GM23338 (cell line): ENCODE data around the gene MYO1E. TPM values are rescaled to one million over a fixed set of nuclear protein-coding genes. Genes with fewer than 3 reads are reported as not detected.
A peak's percentile ranks its signal among the peaks of the same experiment; 100 is the strongest.

Experiments used
- ATAC-seq: fragments of 200-7000 bp; cut with Tn5 transposase; 3 replicates; pipeline ENCODE4 v1.9.1; 2020
- DNase-seq: peaks from one replicate; pipeline ENCODE4 v3.0.0-alpha.2; 2015; ENCODE audit warnings: low spot score
- H2AFZ ChIP-seq: fragments of 200-600 bp; sonication (generic); 2 replicates; pipeline ENCODE4 v1.8.0; 2016; ENCODE audit warnings: antibody characterized with exemption, mild to moderate bottlenecking, moderate library complexity
- H3F3A ChIP-seq: fragments of 200-600 bp; sonication (generic); replicated peaks from 2 replicates; pipeline ENCODE4 v1.8.0; 2017; ENCODE audit warnings: antibody characterized with exemption, mixed run types, low read depth
- H3K27ac ChIP-seq: fragments of 200-600 bp; sonication (generic); 2 replicates; pipeline ENCODE4 v1.6.1; 2016; ENCODE audit warnings: low read depth
- H3K27me3 ChIP-seq: fragments of 200-600 bp; sonication (generic); 2 replicates; pipeline ENCODE4 v1.8.0; 2016; ENCODE audit warnings: mild to moderate bottlenecking, mixed run types, moderate library complexity; ENCODE audit not compliant: insufficient read depth
- H3K36me3 ChIP-seq: fragments of 200-600 bp; sonication (generic); 2 replicates; pipeline ENCODE4 v1.8.0; 2016; ENCODE audit warnings: mild to moderate bottlenecking; ENCODE audit not compliant: insufficient read depth
- H3K4me1 ChIP-seq: fragments of 200-600 bp; sonication (generic); 2 replicates; pipeline ENCODE4 v1.8.0; 2016; ENCODE audit warnings: mild to moderate bottlenecking, moderate library complexity; ENCODE audit not compliant: insufficient read depth
- H3K4me2 ChIP-seq: fragments of 200-600 bp; sonication (generic); 2 replicates; pipeline ENCODE4 v1.7.1; 2017; ENCODE audit warnings: mixed run types
- H3K4me3 ChIP-seq: fragments of 200-600 bp; sonication (generic); 2 replicates; pipeline ENCODE4 v1.6.1; 2016; ENCODE audit warnings: mixed run types
- H3K79me2 ChIP-seq: fragments of 200-600 bp; sonication (generic); replicated peaks from 2 replicates; pipeline ENCODE4 v1.8.0; 2017; ENCODE audit warnings: mild to moderate bottlenecking; ENCODE audit not compliant: insufficient read depth
- H3K9me2 ChIP-seq: fragments of 200-600 bp; sonication (generic); 2 replicates; pipeline ENCODE4 v1.8.0; 2017; ENCODE audit not compliant: insufficient read depth
- H4K20me1 ChIP-seq: fragments of 200-600 bp; sonication (generic); replicated peaks from 2 replicates; pipeline ENCODE4 v1.8.0; 2017; ENCODE audit warnings: mild to moderate bottlenecking; ENCODE audit not compliant: insufficient read depth
- H3K27ac Mint-ChIP-seq: 2 replicates; pipeline ENCODE4 v1.8.0; 2020; ENCODE audit warnings: inconsistent platforms, mild to moderate bottlenecking, moderate library complexity, mixed read lengths
- H3K27me3 Mint-ChIP-seq: 3 replicates; pipeline ENCODE4 v1.8.0; 2022; ENCODE audit warnings: low read depth, mild to moderate bottlenecking, moderate library complexity, mixed read lengths, inconsistent platforms; ENCODE audit not compliant: insufficient read depth, poor library complexity
- H3K36me3 Mint-ChIP-seq: 3 replicates; pipeline ENCODE4 v1.8.0; 2021; ENCODE audit warnings: low read depth, mild to moderate bottlenecking, inconsistent platforms, moderate library complexity, mixed read lengths
- H3K4me1 Mint-ChIP-seq: 3 replicates; pipeline ENCODE4 v1.8.0; 2020; ENCODE audit warnings: mild to moderate bottlenecking, inconsistent platforms, mixed read lengths
- H3K4me3 Mint-ChIP-seq: 3 replicates; pipeline ENCODE4 v1.8.0; 2021; ENCODE audit warnings: moderate library complexity, mild to moderate bottlenecking, inconsistent platforms, mixed read lengths
- H3K9me3 Mint-ChIP-seq: 3 replicates; pipeline ENCODE4 v1.8.0; 2020; ENCODE audit warnings: moderate library complexity, mild to moderate bottlenecking, inconsistent platforms, mixed read lengths
- CREB1 ChIP-seq: fragments of 250-450 bp; sonication (Bioruptor Pico); IDR thresholded peaks from 2 replicates; pipeline ENCODE4 v1.5.0; 2020; ENCODE audit warnings: low read depth, mild to moderate bottlenecking, moderate library complexity
- CTCF ChIP-seq, 2 experiments: fragments of 200-600 bp in 1 of 2; sonication (generic) in 1 of 2; conservative IDR thresholded peaks; 2 replicates each; pipeline versions ENCODE4 v1.5.1 to v1.6.1; 2016 to 2017; ENCODE audit warnings: antibody characterized with exemption in 2 of 2, low read depth in 2 of 2, mild to moderate bottlenecking in 2 of 2, moderate library complexity in 1 of 2
- ETS1 ChIP-seq: IDR thresholded peaks from 2 replicates; pipeline ENCODE4 v1.6.1; 2016; ENCODE audit warnings: antibody characterized with exemption
- EZH2 ChIP-seq: fragments of 200-600 bp; sonication (generic); IDR thresholded peaks from one replicate; pipeline ENCODE4 v1.8.0; 2017; ENCODE audit warnings: antibody characterized with exemption, mild to moderate bottlenecking, low read depth; ENCODE audit not compliant: unreplicated experiment
- EZH2phosphoT487 ChIP-seq: fragments of 200-600 bp; sonication (generic); IDR thresholded peaks from one replicate; pipeline ENCODE4 v1.8.1; 2018; ENCODE audit warnings: antibody characterized with exemption; ENCODE audit not compliant: unreplicated experiment
- JUNB ChIP-seq: IDR thresholded peaks from one replicate; pipeline ENCODE4 v1.6.1; 2016; ENCODE audit warnings: antibody characterized with exemption; ENCODE audit not compliant: unreplicated experiment
- NANOG ChIP-seq: IDR thresholded peaks from 2 replicates; pipeline ENCODE4 v1.6.1; 2016; ENCODE audit warnings: antibody characterized with exemption, borderline replicate concordance
- POLR2AphosphoS5 ChIP-seq: IDR thresholded peaks from 2 replicates; pipeline ENCODE4 v1.6.1; 2016; ENCODE audit warnings: antibody characterized with exemption, low read depth
- REST ChIP-seq: IDR thresholded peaks from one replicate; pipeline ENCODE4 v1.6.1; 2018; ENCODE audit warnings: antibody characterized with exemption; ENCODE audit not compliant: unreplicated experiment
- STAT1 ChIP-seq: IDR thresholded peaks from one replicate; pipeline ENCODE4 v1.6.1; 2016; ENCODE audit warnings: antibody characterized with exemption; ENCODE audit not compliant: unreplicated experiment
- ZNF114 ChIP-seq: fragments of 250-450 bp; sonication (Bioruptor Pico); IDR thresholded peaks from 2 replicates; pipeline ENCODE4 v1.5.0; 2020; ENCODE audit warnings: mild to moderate bottlenecking, moderate library complexity
- ZNF331 ChIP-seq: fragments of 250-450 bp; sonication (Bioruptor Pico); IDR thresholded peaks from 2 replicates; pipeline ENCODE4 v1.5.0; 2020; ENCODE audit warnings: low read depth, mild to moderate bottlenecking, moderate library complexity
- polyA plus RNA-seq: library from polyadenylated mRNA; unstranded; fragments of >200 nt; fragmentation: Nextera tagmentation; extraction: Ambion mirVana; gene quantifications from 2 replicates; pipeline ENCODE4 v1.2.1, GENCODE V29; 2016
- total RNA-seq: library from RNA; depleted of rRNA; stranded (reverse); fragments of >200 nt; shearing (Covaris generic); gene quantifications from 2 replicates; pipeline ENCODE4 v1.2.3, GENCODE V29; 2014

The MYO1E gene
- total and polyA plus RNA-seq, 2 experiments from 2014 or later = 68.3 to 131 TPM

- TF ChIP-seq ETS1 (no peak), REST (no peak), CTCF (conservative IDR thresholded peaks at IDR 0.05; ENCODE audit: low read depth in 2 of 2) (no peak), NANOG (no peak), CREB1 (CRISPR knock-in tag) (no peak)
Observed at GRCh38 chr15:59352683-59353082, 20.0 kb downstream of the MYO1E start (continued).

- TF ChIP-seq STAT1 (no peak), EZH2phosphoT487 (no peak), EZH2 (no peak), NANOG (no peak), CREB1 (CRISPR knock-in tag) (no peak), CTCF (conservative IDR thresholded peaks at IDR 0.05; ENCODE audit: low read depth in 2 of 2) (no peak), ZNF331 (CRISPR knock-in tag) (no peak), POLR2AphosphoS5 (no peak), JUNB (no peak), REST (no peak), ZNF114 (CRISPR knock-in tag) (no peak)
- Histone ChIP-seq H3F3A (0 out of 2 replicates have a peak, but pooled peaks cover 4% of the 10 kb centered on the region), H3K4me3 (0 out of 2 replicates have a peak overlapping the region, but pooled peaks have one; percentile 20), H3K36me3 (no peaks in the 10 kb centered on the region), H3K79me2 (peaks cover 74% of the 10 kb centered on the region), H4K20me1 (peaks cover 3% of the 10 kb centered on the region; the same call in 1 of the 2 replicates), H3K9me2 (no peaks in the 10 kb centered on the region), H3K4me2 (peak overlapping the region; percentile 60), H3K27ac (no peak overlapping the region), H3K27me3 (no peaks in the 10 kb centered on the region), H2AFZ (no peak overlapping the region), H3K4me1 (peaks cover 70% of the 10 kb centered on the region)
- DNase-seq (no peak), ATAC-seq (no peak)
- Mint-ChIP-seq H3K36me3 (peaks cover 3% of the 10 kb centered on the region; the same call in 2 of the 3 replicates), H3K9me3 (no peaks in the 10 kb centered on the region; the same call in 2 of the 3 replicates), H3K4me1 (peaks cover 78% of the 10 kb centered on the region), H3K27ac (no peak overlapping the region), H3K27me3 (peaks cover 21% of the 10 kb centered on the region), H3K4me3 (no peak overlapping the region)
Observed at GRCh38 chr15:59352189-59352588, 20.5 kb downstream of the MYO1E start.
